ENCODE data around the gene BTNL9.
"Not testable (repeated sequence)": the region's sequence is repeated elsewhere in the genome, so short reads cannot be mapped to it uniquely, and the experiment has no call there.

Gene BTNL9

GRCh38 chr5:181101030-181101641, 61.1 kb downstream of the BTNL9 start:
- DNase-seq: not testable (repeated sequence)

- not testable (repeated sequence) for DNase-seq
Measured at GRCh38 chr5:181101930-181102674, 62.0 kb downstream of the BTNL9 start.

- not testable (repeated sequence) for DNase-seq
Measured at GRCh38 chr5:181104259-181104568, 64.1 kb downstream of the BTNL9 start.

GRCh38 chr5:181104606-181105390, 64.7 kb downstream of the BTNL9 start:
- DNase-seq: not testable (repeated sequence)

- no peak for DNase-seq
Measured at GRCh38 chr5:181105391-181106025, 65.4 kb downstream of the BTNL9 start.

- DNase-seq: no peak
Measured at GRCh38 chr5:181107699-181108098, 67.6 kb downstream of the BTNL9 start.

- DNase-seq: no peak
Measured at GRCh38 chr5:181108578-181109165, 68.6 kb downstream of the BTNL9 start.

- no peak for DNase-seq
Measured at GRCh38 chr5:181109489-181110013, 69.5 kb downstream of the BTNL9 start.

- no peak for DNase-seq
Measured at GRCh38 chr5:181111010-181111409, 70.9 kb downstream of the BTNL9 start.

All from CD4-positive, alpha-beta T cell treated with Interleukin-6 for 4 hours (primary cell).